Stimulated activated CD8-positive, alpha-beta memory T cell treated with anti-CD3 and anti-CD28 coated beads, Interleukin-12 subunit alpha, Interleukin-12 subunit beta, amount 100 ng/mL, for 1 hour (primary cell): ENCODE measurements around the gene RPGRIP1.
"Not testable (repeated sequence)": the region's sequence is repeated elsewhere in the genome, so short reads cannot be mapped to it uniquely, and the experiment has no call there.

Source experiments
- DNase-seq: peaks from one replicate; pipeline ENCODE4 v3.0.0-alpha.2; 2020; ENCODE audit warnings: low read depth

RPGRIP1 gene

DNA sequence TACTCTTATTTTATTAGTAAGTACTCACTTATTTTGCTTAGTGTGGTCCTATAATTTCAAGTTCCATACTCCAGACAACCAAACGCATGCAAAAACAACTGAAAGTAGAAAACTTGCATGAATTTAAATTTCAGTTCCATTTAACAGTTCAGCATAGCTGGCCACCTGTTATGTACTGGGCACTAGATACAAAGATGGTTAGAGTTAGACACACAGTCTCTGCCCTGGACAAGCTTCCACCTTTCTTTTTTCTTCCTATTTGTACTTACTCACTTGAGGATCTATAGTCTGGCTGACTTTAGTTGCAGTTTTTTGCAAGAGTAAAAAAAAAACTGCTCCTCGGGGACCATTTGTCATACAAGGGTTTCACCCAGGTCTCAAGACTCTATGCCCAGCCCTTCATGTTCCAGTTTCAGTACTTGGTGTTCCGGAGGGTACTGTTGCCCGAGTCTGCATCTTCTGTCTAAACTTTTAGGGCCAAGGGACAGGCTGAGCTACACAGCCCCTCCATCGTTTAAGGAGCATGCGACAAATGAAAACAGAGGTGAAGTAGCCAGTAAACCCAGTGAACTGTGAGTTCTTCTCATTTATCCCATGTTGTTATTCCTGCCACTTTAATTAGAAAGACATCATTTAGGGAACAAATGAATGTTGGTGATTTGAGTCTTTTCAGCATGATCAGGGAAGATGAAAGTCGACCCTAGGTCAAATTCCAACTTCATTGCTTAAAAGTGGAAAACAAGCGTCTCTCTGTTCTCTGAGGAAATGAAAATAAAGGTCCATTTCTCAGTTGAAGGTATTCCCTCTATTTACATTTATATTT, 22.3 kb downstream of the RPGRIP1 start:
- DNase-seq, result no peak

DNA sequence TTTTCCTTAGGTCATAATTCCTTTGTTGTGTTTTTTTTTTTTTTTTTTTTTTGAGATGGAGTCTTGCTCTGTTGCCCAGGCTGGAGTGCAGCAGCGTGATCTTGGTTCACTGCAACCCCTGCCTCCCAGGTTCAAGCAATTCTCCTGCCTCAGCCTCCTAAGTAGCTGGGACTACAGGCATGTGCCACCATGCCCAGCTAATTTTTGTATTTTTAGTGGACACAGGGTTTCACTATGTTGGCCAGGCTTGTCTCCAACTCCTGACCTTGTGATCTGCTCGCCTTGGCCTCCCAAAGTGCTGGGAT, 22.9 kb downstream of the RPGRIP1 start:
- DNase-seq, result not testable (repeated sequence)

DNA sequence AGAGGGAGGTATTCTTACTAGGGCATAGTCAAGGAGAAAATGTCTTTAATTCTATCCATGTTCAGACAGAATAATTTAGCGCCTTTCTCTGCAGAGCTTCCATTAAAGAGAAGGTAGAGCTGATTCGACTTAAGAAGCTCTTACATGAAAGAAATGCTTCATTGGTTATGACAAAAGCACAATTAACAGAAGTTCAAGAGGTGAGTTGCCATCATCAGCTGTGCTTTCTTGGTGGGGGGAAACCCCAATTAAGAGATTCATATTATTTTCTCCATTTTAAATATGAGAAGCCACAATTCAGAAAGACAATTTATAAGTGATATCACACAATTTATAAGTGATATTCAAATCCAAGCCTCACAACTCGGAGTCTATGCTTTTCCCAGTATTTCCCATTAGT, 27.8 kb downstream of the RPGRIP1 start:
- DNase-seq, result no peak

DNA sequence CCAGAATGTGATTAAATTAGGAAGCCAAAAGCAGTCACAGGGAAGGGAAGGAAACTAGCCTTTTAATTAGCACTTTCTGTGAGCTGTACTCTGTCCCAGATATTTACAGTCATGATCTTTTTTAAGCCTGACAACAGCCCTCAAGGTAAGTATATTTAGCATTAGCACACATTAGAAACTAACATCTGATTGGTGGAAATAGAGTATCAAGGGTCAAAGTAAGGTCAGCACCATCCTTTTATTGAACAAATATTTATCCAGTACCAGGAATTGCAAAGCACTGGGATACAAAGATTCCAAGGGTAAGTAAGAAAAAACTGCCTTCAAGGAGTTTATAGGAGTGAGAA, 28.2 kb downstream of the RPGRIP1 start:
- DNase-seq, result no peak

DNA sequence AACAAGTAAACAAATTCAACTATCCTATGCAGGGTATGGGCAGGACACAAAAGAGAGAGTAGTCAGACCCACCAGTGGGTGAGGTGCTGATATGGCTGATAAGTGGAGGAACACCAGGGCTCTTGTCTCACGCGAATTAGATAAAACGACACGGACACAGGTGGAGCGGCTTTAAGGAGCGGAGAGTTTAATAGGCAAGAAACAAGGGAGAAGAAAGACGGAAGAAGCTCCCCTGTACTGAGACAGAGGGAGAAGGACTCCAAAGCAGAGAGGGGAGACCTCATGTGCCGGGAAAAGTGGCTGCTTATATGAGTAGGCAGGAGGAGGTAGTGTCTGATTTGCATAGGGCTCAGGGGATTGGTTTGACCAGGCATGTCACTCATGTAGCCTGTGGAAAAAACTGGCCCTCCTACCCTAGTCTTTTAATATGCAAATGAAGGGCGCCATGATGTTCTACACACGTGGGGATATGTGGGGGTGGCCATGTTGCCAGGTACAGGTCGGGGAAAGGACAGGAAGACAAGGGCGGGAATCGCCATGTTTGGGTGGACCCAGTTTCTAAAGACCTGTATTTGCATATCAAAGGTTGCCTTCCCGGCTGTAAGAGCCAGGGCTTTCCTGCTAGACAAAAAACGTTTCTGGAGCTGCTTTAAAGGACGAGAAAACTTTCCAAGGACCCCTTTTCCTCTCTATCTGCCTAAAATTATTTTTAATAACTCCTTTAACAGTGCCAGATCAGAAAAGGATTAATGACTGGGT, 28.8 kb downstream of the RPGRIP1 start:
- DNase-seq, result peak; percentile 51

DNA sequence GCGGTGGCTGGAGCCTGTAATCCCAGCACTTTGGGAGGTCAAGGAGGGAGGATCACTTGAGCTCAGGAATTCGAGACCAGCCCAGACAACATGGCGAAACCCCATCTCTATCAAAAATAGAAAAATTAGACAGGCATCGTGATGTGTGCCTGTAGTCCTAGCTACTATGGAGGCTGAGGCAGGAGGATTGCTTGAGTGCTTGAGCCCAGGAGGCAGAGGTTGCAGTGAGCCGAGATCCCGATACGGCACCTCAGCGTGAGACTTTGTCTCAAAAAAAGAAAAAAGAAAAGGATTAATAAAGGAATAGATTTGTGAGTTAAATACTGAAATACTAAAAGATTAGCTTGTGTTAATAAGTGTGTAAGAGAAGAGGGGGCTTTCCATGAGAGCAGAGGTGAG, 29.4 kb downstream of the RPGRIP1 start:
- DNase-seq, result no peak

DNA sequence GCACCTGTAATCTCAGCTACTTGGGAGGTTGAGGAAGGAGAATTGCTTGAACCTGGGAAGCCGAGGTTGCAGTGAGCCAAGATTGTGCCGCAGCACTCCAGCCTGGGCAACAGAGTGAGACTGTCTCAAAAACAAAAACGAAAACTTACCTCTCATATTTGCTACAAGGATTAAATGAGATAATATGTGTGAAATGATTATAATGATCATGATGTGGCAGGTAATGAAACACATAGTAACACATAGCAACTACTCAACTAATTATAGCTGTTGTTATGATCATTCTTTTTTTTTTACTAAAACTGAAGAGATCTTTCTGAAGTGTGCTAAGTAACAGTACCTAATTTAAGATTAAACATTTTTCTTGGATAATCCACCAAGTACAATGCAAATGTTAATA, 30.1 kb downstream of the RPGRIP1 start:
- DNase-seq, result no peak

DNA sequence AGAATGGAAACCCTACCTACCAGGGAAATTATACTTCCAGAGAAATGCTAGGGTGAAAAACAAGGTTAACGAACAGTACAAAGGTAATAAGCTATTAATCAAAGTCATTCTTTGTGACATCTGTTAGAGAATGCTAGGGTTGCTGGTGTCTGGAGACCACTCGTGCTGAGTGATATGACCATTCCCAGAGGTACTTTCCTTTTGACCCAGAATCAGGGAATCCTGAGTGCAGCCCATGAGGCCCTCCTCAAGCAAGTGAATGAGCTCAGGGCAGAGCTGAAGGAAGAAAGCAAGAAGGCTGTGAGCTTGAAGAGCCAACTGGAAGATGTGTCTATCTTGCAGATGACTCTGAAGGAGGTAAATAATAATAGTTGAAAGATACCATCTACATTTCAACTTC, 31.7 kb downstream of the RPGRIP1 start:
- no peak for DNase-seq

DNA sequence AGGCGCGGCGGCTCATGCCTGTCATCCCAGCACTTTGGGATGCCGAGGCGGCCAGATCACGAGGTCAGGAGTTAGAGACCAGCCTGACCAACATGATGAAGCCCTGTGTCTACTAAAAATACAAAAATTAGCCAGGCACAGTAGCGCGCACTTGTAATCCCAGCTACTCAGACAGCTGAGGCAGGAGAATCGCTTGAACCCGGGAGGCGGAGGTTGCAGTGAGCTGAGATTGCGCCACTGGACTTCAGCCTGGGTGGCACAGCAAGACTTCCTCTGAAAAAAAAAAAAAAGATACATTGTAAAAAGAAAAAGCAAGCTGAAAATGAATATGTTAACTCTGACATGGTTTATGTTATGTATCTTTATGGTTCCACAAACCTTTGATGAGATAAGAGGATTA, 33.6 kb downstream of the RPGRIP1 start:
- DNase-seq, result no peak

DNA sequence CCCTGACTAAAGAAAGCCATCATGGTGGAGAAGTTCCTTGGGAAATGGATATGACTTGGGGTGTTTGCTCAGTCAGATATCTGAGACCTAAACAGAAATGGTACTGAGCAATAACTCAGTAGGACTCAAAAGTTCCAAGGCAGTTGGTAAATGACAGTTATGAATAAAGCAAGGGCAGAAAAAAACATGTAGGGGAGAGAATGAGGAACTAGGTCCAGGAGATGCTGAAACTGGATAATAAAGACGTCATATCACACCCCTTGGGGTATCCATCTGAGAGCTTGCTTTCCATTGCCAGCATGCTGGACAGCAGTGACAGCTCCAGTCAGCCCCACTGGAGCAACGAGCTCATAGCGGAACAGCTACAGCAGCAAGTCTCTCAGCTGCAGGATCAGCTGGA, 37.5 kb downstream of the RPGRIP1 start:
- DNase-seq, result no peak

DNA sequence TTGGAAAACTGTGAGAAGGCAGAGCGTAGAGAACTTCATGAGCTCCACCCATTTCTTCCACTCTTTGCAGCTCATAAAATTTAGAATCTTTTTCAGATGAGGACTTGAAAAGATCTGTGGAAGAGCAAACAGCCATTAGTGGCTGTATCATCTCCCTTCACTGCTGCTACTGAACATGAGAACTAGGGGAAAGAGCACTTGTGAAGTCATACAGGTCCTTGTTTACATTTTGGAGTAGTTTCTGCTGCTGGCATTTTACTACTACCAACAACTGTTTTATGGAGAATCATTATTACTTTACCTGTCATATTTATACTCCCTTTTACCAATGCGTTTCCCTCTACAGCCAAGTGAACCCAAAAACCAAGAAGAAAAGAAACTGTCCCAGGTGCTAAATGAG, 41.0 kb downstream of the RPGRIP1 start:
- no peak for DNase-seq

DNA sequence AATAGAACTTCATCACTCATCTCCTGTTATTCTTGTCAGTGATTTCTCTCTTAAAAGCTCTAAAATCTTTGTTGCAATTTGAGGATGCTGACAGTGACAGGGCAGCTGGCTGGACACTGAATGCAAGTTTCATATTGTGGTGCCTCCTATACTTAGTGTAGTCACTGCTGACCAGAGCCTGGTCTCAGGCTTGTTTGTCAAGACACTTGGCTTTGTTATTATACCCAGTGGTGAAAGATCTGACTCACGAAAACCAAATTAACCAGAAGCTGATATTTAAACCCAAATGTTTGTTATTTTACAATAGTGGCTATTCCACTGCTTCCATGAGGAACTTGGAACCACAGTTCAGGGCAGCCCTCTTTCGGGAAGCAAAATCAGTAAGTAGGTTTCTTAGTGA, 42.8 kb downstream of the RPGRIP1 start:
- DNase-seq, result no peak

DNA sequence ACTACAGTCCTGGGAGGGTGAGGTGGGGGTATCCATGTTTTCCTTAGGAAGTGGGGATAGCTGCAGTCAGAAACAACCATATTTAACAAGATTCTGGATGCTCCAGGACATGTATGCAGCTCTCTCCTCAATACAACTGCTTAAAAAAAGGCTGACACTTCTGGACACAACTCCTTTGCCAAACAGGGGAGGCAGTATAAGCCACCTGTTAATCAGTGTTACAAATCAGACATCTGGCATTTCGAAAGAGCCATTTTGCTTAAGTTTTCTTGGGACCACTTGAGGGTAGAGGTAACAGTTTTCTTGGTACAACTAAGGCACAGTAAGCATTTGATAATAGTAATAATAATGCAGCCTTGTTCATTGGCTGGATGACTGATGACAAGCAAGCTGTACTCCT, 47.1 kb downstream of the RPGRIP1 start:
- DNase-seq, result no peak
